Measurements from ENCODE around the gene OLR1.

DNA sequence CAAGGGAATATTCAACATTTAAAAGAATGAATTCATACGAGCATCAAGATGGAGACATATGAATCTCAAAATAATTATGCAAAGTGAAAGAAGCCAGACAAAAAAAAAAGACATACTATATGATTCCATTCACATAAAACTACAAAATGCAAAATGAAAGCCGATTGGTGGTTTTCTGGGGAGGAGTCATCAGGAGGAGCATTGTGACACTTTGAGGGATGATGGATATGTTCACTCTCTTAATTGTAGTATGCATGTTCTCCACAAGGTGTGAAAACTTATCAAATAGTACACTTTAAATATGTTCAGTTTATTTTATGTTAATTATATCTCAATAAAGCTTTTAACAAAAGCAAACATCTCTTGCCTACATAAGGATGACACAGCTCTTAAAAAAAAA, 13.5 kb downstream of the OLR1 start:
- no peak for TF ChIP-seq EGR1 (IDR thresholded peaks at IDR 0.05; ENCODE audit: low read depth)
- TF ChIP-seq SRF (IDR thresholded peaks at IDR 0.05; ENCODE audit: low read depth): no peak
- no peak for TF ChIP-seq EZH2phosphoT487 (IDR thresholded peaks at IDR 0.05; ENCODE audit: borderline replicate concordance)
- TF ChIP-seq, protein P1, sequence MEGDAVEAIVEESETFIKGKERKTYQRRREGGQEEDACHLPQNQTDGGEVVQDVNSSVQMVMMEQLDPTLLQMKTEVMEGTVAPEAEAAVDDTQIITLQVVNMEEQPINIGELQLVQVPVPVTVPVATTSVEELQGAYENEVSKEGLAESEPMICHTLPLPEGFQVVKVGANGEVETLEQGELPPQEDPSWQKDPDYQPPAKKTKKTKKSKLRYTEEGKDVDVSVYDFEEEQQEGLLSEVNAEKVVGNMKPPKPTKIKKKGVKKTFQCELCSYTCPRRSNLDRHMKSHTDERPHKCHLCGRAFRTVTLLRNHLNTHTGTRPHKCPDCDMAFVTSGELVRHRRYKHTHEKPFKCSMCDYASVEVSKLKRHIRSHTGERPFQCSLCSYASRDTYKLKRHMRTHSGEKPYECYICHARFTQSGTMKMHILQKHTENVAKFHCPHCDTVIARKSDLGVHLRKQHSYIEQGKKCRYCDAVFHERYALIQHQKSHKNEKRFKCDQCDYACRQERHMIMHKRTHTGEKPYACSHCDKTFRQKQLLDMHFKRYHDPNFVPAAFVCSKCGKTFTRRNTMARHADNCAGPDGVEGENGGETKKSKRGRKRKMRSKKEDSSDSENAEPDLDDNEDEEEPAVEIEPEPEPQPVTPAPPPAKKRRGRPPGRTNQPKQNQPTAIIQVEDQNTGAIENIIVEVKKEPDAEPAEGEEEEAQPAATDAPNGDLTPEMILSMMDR (IDR thresholded peaks at IDR 0.05 in 2 of 3, conservative IDR thresholded peaks at IDR 0.05 in 1 of 3; ENCODE audit: borderline replicate concordance in 1 of 3, insufficient read depth in 1 of 3, low read depth in 2 of 3, low read length in 2 of 3): no peak

Data from HCT116 (cell line).